GM04503 (cell line): ENCODE measurements around the gene RABGAP1L.
"Not testable (repeated sequence)": the region's sequence is repeated elsewhere in the genome, so short reads cannot be mapped to it uniquely, and the experiment has no call there.

Source experiments
- DNase-seq: peaks from one replicate; pipeline ENCODE4 v3.0.0-alpha.2; 2012; ENCODE audit warnings: low read depth

RABGAP1L gene

DNA sequence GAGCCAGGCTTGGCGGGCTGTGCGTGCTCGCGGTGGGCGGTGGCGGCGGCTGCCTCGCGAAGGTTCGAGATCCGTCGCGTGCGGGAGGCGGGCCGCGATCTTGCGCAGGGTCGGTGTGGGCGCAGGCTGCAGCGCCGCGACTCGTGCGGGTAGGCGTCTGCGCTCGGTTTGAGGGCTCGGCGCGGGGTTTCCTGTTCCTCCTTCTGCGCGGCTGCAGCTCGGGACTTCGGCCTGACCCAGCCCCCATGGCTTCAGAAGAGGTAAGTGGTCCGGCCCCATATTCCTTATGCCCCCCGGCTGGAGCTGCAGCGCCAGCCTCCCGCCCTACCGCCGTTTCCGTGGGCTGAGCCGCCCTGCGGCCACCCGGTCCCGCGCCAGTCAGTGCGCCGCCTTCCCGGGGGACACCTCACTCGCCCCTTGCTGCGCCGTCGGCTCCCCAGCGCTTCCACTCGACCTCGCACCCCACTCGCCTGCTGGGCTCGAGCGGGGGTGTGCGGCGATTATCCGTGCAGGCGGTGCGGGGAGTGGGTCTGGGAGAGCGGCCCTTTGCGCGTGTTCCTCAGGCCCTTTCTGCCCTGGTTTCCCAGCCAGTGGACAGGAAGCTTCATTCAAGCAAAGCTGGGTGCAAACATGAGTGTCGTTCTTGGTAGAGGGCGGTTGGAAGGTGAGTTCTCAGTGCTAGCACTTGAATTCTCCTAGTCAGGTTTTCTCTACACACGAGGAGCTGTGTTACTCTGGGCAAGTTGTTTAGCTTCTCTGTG lies 840.8 kb downstream of the RABGAP1L start, which contains the start of gene CACYBP:
CACYBP (plus strand) TSS at position 12 of the 761 bp plus-strand sequence; CDS start at position 246, 234 bp downstream.
- no peak for DNase-seq

DNA sequence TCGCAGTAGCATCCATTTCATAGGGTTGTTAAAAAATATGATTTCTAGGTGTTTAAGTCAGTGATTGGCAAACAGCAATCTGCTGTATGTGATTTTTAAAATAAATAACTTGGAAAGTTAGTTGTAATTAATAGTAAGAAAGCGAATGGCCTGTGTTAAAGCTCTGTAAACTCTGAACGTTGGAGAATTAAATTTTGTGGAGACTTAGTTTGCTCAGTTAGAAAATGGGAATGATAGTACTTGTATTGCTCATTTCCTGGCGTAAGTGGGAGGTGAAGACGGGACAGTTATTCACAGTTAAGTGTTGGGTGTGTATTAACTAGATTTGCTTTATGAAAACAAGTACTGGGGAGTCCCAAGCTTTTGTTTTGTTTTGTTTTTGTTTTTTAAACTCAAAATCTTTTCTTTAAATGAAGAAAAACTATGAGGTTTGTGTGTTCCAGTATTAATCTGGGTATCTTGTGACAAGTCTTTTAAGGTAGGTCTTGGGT lies 841.4 kb downstream of the RABGAP1L start:
- no peak for DNase-seq

DNA sequence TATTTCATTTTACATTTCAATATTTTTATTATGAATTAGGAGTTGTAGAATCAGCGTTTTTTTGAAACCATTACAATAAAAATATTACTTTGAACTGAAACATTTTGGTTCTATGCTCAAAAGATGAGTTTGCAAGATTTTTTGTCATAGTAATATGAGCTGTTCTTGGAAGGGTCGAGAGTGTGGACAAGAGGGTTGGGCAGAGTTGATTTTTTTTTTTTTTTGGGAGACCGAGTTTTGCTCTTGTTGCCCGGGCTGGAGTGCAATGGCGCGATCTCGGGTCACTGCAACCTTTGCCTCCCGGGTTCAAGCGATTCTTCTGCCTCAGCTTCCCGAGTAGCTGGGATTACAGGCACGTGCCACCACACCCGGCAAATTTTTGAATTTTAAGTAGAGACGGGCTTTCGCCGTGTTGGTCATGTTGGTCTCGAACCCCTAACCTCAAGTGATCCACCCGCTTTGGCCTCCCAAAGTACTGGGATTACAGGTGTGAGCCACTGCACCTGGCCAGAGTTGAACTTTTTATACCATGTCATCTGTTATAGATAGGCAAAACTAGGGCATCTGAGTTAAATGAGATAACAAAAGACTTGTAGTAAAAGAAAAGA lies 843.7 kb downstream of the RABGAP1L start:
- no peak for DNase-seq

DNA sequence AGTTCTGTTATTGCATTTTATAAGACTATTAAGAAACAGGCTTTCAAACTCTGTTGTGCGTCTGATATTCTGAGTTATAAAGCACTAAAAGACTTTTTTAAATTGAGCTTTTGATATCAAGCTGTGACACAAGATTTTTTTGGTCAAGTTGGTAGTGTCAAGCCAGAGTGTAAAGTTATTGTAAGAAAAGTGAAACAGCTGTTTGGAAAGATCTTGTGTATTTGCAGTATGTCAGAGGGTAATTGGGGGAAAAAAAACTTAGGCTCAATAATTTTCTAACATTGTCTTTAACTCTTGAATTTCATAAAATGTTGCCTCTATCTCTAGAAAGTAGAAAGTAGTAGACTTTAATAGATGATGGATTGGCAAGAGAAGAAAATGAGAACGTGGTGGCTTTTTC lies 844.2 kb downstream of the RABGAP1L start:
- no peak for DNase-seq

DNA sequence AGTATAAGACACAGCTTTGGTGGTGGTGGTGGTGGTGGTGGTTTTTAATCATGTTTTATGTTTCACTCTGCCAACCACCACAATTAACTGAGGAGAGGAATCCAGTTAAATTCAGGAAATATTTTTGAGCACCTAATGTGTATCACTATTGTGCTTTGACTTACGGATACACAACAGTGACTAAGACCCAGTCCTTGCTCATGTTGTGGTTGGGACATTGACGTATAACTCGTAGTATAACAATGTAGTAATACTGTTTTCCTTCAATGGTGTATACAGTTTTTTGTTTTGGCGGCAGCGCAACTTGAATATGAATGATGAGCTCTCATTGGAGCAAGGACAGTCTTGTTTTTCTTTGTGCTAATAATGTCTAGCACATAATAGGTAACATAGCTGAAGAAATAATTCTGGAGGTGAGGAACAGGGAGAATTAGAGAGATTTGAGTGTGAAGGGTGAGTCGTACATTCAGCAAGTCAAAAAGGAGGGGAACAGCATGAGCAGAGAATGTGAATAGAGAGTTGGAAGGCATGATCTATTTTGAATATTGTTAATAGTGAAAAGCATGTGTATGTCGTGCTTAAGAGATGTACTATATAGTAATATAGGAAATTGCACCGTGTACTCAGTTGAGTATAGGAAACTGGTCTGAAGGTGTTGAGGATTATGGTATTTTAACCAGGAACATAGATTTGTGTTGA lies 845.9 kb downstream of the RABGAP1L start:
- DNase-seq, result no peak

DNA sequence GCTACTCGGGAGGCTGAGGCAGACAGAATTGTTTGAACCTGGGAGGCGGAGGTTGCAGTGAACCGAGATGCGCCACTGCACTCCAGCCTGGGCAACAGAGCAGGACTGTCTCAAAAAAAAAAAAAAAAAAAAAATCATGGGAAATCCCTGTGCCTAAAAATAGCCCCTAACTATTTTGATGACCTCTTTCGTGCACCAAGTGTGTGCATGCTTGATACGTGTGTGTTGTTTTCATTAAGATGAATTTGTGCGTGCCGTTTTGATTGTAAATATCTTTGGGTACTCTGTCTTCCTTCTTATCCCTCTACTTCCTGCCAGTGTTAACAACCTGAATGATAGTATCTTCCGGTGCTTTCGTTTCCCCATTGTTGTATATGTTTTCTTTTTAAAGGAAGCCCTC lies 850.2 kb downstream of the RABGAP1L start:
- DNase-seq, result no peak

DNA sequence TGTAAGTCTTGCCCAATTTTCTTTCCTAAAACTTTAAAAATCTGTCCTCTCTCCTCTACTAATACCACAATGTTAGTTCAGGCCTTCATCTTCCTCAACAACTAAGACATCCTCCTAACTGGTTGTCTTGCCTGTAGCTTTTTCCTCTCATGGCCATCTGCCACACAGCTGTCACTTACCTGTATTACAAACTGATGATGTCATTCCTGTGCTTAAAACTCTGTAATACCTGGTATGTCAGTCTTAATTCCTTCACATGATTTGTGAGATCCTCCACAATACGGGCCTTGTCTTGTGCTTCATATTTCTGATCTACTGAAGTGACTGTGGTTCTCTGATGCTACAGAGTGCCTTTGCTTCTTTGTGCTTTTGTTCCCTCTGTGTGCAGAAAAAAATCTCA lies 854.1 kb downstream of the RABGAP1L start:
- no peak for DNase-seq

DNA sequence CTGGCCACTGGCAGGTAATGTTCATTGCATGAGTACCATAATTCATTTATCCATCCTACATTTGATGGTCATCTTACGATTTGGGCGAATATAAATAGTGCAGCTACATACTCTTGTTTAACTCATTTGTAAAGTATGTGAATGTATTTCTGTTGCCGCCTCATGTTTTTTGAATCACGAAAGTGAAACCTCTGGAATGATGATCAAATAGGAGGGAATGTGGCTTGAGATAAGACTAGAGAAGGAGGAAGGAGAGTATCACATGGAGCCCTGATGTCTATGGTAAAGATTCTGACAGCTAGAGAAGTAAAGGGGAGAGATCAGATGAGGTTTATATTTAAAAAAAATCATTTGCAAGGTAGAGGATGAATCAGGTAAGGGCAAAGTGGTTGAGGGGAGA lies 855.9 kb downstream of the RABGAP1L start:
- DNase-seq, result no peak

DNA sequence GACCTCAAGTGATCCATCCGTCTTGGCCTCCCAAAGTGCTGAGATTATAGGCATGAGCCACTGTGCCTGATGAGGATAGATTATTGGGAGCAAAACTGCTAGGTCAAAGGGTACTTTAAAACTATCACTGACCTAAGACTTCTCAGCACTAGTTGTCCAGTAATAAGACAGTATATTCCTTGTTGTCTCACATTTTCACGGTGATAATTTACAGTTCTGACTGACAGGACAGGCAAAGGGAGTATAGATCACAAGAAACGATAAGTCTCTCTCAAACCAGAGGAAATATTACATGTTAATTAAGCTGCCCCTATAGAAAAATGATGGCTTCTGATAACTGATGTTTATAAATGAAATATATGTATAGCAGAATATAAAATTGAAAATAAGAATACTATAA lies 860.2 kb downstream of the RABGAP1L start:
- no peak for DNase-seq

DNA sequence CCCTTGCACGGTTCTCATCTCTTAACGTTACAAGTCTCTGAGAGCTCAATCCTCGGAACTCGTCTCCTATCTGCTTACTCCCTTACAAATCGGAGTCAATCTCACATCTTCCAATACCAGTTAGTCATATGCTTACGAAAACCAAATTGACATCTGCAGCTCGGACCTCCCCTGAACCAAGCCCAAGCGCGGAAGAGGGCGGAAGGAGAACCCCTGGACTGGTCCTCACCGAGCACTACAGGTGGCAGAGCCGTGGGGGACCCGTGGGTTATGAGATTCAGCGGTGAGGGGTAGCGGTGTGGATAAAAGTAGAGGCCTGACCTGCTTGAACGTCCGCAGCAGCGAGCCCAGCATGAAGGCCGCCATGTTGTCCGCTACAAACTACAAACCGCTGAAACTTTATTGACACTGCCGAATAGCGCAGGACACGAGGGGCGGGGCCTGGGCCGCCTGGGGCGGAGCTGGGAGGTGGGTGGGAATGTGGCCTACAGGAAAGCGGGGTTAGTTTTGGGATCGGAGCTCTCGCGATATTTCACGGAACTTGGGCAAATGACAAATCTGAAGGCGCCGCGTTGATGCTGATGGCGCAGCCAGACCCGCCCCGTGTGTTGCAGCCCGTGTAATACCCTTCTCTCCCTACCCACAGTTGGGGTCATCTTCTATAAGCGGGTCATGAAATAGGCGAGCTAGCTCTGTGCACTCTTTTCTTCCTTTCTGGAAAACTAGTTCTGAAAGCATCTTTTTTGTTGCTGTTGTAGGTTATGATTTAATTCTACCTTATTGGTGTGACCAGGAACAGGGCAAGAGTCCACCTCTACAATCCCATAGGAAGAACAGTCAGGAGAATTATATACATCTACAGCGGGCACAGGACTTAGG lies 864.0 kb downstream of the RABGAP1L start, which contains the start of gene MRPS14:
MRPS14 (minus strand) TSS at position 383 of the 879 bp plus-strand sequence; CDS start at position 366, 17 bp downstream.
- DNase-seq, result peak; percentile 85

DNA sequence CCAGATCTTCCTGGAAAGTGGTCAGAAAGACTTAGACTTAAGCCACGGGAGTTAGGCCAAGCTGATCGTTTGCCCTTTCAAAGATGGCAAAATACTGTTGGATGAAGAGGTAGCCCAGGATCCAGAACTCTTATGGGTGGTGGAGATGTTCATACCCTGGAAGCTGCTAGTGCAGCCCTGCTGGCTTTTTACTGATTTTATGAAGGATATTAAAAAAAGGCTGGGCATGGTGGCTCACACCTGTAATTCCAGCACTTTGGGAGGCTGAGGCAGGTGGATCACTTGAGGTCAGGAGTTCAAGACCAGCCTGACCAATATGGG lies 864.6 kb downstream of the RABGAP1L start:
- DNase-seq, result not testable (repeated sequence)

DNA sequence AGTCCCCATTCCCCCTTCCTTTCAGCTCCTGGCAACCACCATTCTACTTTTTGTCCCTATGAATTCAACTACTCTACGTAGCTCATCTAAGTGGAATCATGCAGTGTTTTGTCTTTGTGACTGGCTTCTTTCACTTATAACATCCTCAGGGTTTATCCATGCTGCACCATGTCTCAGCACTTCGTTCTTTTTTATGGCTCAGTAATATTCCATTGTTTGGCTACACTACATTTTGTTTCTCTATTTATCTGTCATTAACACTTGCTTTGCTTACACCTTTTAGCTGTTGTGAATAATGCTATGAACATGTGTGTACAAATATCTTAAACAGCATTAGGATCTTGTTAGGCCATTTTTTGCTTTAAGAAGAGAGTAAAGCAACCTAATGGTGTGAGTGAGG lies 865.5 kb downstream of the RABGAP1L start:
- no peak for DNase-seq

DNA sequence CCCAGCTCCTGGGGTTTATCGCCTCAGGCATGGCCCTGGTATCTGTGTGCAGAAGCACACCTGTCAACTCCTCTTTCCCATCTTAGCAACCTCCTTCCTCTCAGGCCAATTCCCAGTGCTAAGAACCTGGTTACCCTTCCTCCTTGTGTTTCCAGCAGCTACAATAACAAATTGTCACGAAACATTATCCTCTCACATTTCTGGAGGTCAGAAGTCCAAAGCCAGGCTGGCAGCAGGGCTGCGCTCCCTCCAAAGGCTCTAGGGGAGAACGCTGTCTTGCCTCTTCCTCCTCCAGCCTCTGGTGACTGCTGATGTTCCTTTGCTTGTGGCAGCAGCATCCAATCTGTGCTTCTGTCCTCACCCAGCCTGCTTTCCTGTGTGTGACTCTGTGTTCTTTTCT lies 874.6 kb downstream of the RABGAP1L start:
- no peak for DNase-seq

DNA sequence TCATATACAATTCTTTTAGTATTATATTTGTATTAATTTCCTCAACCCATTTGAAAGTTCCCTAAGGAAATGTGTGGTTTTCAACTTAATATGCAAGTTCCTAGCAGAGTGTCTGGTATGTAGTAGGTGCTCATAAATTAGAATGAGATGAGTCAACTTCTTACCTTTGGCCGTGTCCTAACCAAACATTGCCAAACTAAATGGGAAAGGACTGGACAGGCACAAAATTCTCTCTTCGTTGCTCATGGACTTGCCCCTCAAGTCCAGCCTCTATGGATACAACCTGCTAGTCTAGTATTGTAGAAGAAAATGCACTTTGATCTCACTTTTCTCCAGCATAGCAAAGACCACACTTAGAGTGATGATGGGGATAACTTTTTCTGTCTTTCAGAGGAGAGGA lies 875.5 kb downstream of the RABGAP1L start:
- DNase-seq, result no peak

DNA sequence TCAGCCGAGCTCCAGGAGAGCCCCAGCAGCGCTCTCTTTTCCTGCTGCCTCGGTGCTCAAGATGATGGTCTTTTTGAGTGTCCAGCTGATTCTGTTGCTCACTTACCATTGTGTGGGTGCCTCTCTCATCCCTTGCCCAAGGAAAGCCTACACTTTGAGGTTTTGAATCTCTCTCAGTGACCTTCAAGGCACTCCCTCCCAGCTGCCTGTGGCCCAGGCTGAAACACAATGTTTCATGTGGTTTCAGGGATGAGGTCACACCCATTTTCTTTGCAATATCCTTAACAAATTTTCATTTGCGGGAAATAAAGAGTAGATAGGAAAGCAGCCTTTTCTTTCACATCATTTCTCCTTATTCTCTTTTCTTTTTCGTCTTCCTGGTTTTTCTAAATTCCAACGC lies 876.5 kb downstream of the RABGAP1L start:
- no peak for DNase-seq

DNA sequence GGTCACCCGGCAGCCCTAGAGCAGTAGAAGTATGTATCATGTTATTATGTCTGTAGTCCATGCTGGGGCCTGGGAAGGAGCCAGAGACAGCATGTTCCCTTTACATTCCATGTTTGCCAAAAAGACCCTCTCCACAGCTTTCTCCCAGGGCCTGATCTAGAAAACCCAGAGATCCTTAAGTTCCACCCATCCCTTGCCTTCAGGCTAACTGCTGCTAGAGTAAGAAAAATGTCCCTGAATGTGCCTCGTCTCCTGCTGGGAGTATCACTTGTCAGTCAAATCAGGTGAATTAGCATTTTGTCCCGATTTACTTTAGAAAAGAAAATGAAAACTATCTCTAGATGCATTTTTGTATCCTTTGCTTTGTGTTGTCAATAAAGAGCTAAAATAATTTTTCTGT lies 877.2 kb downstream of the RABGAP1L start:
- no peak for DNase-seq

DNA sequence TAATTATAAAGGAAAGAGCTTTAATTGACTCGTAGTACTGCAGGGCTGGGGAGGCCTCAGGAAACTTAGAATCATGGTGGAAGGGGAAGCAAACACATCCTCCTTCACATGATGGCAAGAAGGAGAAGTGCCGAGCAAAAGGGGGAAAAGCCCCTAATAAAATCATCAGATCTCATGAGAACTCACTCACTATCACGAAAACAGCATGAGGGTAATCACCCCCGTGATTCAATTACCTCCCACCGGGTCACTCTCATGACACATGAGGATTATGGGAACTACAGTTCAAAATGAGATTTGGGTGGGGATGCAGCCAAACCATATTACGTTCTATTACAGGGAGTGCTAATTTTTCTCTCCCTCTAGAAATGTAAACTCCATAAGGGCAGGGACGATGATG lies 878.1 kb downstream of the RABGAP1L start:
- DNase-seq, result no peak

DNA sequence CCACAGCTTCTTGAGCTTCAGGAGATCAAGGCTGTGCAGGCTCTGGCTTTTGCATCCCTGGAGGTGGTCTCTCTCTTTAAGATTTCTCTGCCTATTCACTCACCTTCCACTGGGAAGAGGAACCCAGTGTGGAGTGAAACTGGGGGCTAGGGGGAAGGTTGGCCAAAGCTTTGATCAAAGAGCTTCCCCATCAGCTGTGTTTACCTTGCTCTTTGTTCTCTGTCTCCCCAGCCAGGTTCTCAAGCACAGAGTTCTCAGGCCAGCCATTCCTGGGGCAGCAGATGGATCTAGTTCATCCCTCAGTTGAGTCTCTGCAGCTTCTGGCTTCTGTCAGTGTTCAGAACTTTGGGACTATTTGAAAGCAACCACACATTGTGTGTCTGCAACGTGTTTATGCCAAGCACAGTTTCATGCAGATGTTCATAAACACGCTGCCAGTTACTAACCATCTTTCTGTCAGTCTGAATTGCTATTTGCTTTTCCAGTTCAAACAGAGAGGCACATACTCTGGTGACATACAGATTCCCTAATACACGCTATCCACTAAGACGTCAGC lies 881.1 kb downstream of the RABGAP1L start:
- DNase-seq, result no peak

DNA sequence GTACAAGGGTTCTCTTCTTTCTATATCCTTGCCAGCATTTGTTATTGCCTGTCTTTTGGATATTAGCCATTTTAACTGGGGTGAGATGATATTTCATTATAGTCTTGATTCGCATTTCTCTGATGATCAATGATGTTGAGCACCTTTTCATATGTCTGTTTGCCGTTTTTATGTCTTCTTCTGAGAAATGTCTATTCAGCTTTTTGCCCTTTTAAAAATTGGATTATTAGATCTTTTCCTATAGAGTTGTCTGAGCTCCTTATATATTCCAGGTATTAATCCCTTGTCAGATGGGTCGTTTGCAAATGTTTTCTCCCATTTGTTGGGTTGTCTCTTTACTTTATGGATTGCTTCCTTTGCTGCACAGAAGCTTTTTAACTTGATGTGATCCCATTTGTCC lies 883.3 kb downstream of the RABGAP1L start:
- DNase-seq, result no peak

DNA sequence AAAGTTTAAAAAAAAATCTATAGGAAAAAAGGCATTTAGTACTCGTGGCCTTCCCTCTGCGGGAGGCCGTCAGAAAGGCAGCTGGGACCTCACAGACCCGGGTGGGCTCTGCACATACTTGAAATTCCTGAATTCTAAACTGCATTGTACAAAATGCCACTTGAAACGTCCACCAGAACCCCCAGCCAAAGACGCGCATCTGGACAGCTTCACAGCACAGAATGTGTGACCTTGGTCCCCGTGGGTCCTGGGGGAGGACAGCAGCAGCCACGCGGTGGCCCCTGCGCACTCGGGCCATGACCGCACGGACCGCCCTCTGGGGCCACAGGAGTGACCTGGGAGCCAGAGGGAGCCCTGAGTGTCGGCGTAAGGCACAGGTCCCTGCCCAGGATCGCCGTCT lies 884.5 kb downstream of the RABGAP1L start:
- DNase-seq, result no peak

DNA sequence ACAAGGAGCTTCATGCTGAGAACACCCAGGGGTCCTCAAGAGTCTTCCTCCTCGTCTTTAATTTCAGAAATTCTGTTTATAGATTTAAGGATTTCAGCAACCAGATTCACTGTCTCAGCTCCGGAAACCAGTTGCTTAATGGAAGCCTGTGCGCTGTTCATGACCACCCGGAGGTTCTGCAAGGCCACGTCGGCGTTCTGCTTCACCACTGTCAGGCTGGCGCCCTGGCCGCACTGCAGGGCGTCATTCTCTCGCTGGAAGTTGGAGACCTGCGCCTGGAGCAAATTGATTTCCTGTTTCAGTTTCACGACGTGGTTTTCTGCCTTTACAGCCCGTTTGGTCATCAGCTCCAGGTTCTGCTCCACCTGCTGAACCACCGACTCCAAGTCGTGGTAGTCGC lies 885.3 kb downstream of the RABGAP1L start:
- DNase-seq, result not testable (repeated sequence)
